SK-N-SH (cell line): Measurements from ENCODE around the gene OLFM1.

Experiments used
- CTCF ChIP-seq: fragments of 200-600 bp; sonication (generic); IDR thresholded peaks from 2 replicates; pipeline ENCODE4 v1.6.1; 2017; ENCODE audit warnings: antibody characterized with exemption, mild to moderate bottlenecking, moderate library complexity
- FOXJ3 ChIP-seq: sonication (generic); formaldehyde crosslinking; IDR thresholded peaks from 2 replicates; pipeline ENCODE4 v1.5.1; 2020; ENCODE audit warnings: mild to moderate bottlenecking, missing genetic modification reagents
- JUND ChIP-seq: IDR thresholded peaks from 2 replicates; pipeline ENCODE4 v1.4.0; 2012
- NRF1 ChIP-seq: IDR thresholded peaks from 2 replicates; pipeline ENCODE4 v1.6.1; 2012; ENCODE audit warnings: low read depth, mild to moderate bottlenecking, low read length
- POLR2AphosphoS5 ChIP-seq: IDR thresholded peaks from 2 replicates; pipeline ENCODE4 v1.6.1; 2012; ENCODE audit warnings: low read depth, low read length
- RAD21 ChIP-seq: IDR thresholded peaks from 2 replicates; pipeline ENCODE4 v1.6.1; 2012; ENCODE audit warnings: mild to moderate bottlenecking, low read length
- RFX5 ChIP-seq: IDR thresholded peaks from 2 replicates; pipeline ENCODE4 v1.6.1; 2012; ENCODE audit warnings: mild to moderate bottlenecking, improper control_type of control experiment, low read length
- SIN3A ChIP-seq: IDR thresholded peaks from 2 replicates; pipeline ENCODE4 v1.6.1; 2012; ENCODE audit warnings: low read depth, mild to moderate bottlenecking, low read length, moderate library complexity, borderline replicate concordance
- SMC3 ChIP-seq: IDR thresholded peaks from 2 replicates; pipeline ENCODE4 v1.6.1; 2012; ENCODE audit warnings: low read depth, low read length, improper control_type of control experiment
- TAF1 ChIP-seq: IDR thresholded peaks from 2 replicates; pipeline ENCODE4 v1.6.1; 2012; ENCODE audit warnings: low read depth, mild to moderate bottlenecking, low read length, moderate library complexity, borderline replicate concordance

- no peak for TF ChIP-seq JUND
- TF ChIP-seq TAF1 = no peak
- TF ChIP-seq CTCF = no peak
- TF ChIP-seq RAD21 = no peak
- TF ChIP-seq FOXJ3 (CRISPR knock-in tag) = no peak
- TF ChIP-seq SIN3A = no peak
- no peak for TF ChIP-seq NRF1
- TF ChIP-seq POLR2AphosphoS5 = no peak
- no peak for TF ChIP-seq SMC3
- no peak for TF ChIP-seq RFX5
Measured at GRCh38 chr9:135039266-135039870, 48.1 kb upstream of the OLFM1 start.
